D721Med (cell line): Measurements from ENCODE around the gene CCDC187.

Experiments
- DNase-seq: peaks from one replicate; pipeline ENCODE4 v3.0.0; 2011; ENCODE audit warnings: low spot score; ENCODE audit not compliant: insufficient read length
- FAIRE-seq: peaks from 2 replicates; lab custom pipeline; 2011; peaks lifted over from hg19 to GRCh38; lab: Jason Lieb, UNC
- CTCF ChIP-seq: IDR thresholded peaks from 2 replicates; pipeline ENCODE4 v1.5.1; 2012; ENCODE audit warnings: mild to moderate bottlenecking, control low read depth; ENCODE audit not compliant: insufficient read depth; ENCODE audit errors: missing control alignments

CCDC187 gene

GRCh38 chr9:136278221-136278620 is 25.7 kb downstream of the CCDC187 start:
- no peak for FAIRE-seq
- no peak for TF ChIP-seq CTCF

GRCh38 chr9:136277746-136278145 is 26.1 kb downstream of the CCDC187 start:
- TF ChIP-seq CTCF, result no peak
- no peak for FAIRE-seq
- DNase-seq, result no peak

More at GRCh38 chr9:136278221-136278620, 25.7 kb downstream of the CCDC187 start:
- no peak for DNase-seq

GRCh38 chr9:136276716-136277115 is 27.2 kb downstream of the CCDC187 start:
- no peak for DNase-seq
- TF ChIP-seq CTCF, result no peak
- FAIRE-seq, result no peak

- DNase-seq (no peak), FAIRE-seq (no peak)
- no peak for TF ChIP-seq CTCF
These were observed 28.1 kb downstream of the CCDC187 start for GRCh38 chr9:136275655-136276429.

GRCh38 chr9:136274786-136275654 is 28.9 kb downstream of the CCDC187 start:
- TF ChIP-seq CTCF, result no peak
- FAIRE-seq, result no peak
- no peak for DNase-seq

GRCh38 chr9:136273921-136274785 is 29.7 kb downstream of the CCDC187 start:
- FAIRE-seq, result no peak
- DNase-seq, result no peak
- TF ChIP-seq CTCF, result no peak
